ENCODE measurements around the gene FAM167B.

Gene FAM167B

DNA sequence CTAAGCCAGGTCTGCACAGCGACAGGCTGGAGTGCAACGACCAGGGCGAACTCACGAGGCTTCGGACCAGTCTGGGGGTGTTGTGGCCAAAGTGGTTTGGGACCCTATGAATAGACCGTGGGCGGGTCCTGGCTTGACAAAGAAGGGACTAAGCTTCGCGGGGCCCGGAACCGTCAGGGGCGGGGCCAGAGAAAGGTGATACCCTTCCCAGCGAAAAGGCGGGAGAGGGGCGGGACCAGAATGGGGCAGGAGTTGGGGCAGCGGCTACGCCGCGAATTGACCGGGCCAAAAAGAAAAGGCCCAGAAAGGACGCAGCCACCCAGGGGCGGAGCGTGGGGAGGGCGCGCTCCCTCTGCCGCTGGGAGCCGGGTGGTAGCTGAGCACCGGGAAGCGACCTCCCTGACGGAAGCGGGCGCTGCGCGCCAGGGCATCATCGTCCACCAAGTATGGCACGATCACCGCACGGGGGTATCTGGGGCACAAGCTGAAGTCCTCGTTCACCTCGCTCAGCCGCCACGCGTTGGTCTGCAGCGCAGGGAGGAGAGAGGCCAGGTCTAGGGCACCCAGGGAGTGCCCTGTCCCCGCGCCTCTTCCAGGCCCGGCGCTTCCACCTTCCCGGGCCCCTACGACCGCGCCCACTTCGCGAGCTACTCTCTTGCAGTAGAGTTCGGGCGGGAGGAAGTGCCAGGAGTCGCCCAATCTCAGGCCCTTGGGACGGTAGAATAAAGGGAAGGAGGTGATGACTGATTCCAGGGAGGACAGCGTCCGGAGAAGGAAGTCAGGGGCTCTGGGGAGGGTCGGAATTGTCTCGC lies 6.7 kb upstream of the FAM167B start:
- no peaks in the 10 kb centered on the region for H3K27me3 ChIP-seq (ENCODE audit: insufficient read depth, low read length, poor library complexity)
- no peak overlapping the region for H4K5ac ChIP-seq (ENCODE audit: low read length)
- H3K79me2 ChIP-seq (ENCODE audit: control insufficient read depth, insufficient read depth, low read length), result no peaks in the 10 kb centered on the region
- H3K4me1 ChIP-seq (ENCODE audit: control insufficient read depth, low read depth, low read length), result no peaks in the 10 kb centered on the region
- H3K79me1 ChIP-seq (ENCODE audit: low read length), result no peaks in the 10 kb centered on the region
- peak; percentile 91 for DNase-seq
- peak overlapping the region; percentile 90 for H3K9ac ChIP-seq (ENCODE audit: low read length)
- peak overlapping the region; percentile 47 for H3K27ac ChIP-seq (ENCODE audit: low read depth, low read length)
- peak overlapping the region; percentile 53 for H3K18ac ChIP-seq (ENCODE audit: low read length)
- H3K4me3 ChIP-seq (ENCODE audit: low read length), result peak overlapping the region; percentile 70
- peak overlapping the region; percentile 11 for H3K4ac ChIP-seq (ENCODE audit: low read depth, low read length)
- H3K23ac ChIP-seq (ENCODE audit: low read length), result peak overlapping the region; percentile 37
- H3K4me2 ChIP-seq (ENCODE audit: low read length), result peak overlapping the region; percentile 98
- H2BK5ac ChIP-seq (ENCODE audit: low read length), result peak overlapping the region; percentile 10
- peak overlapping the region; percentile 98 for H3K56ac ChIP-seq (ENCODE audit: low read length)
- no peaks in the 10 kb centered on the region for H3K36me3 ChIP-seq (ENCODE audit: control insufficient read depth, insufficient read depth, low read length)
- no CpG with 5 or more reads among the region's 62 CpGs for WGBS (ENCODE audit: extremely low coverage, insufficient coverage, low lambda C conversion rate)
- H2AK5ac ChIP-seq (ENCODE audit: low read length), result no peak overlapping the region
- H2BK15ac ChIP-seq (replicated peaks; ENCODE audit: low read depth), result no peak overlapping the region
- H2BK120ac ChIP-seq (ENCODE audit: low read depth, low read length), result no peak overlapping the region
- no peak overlapping the region for H4K8ac ChIP-seq (ENCODE audit: low read depth, low read length)

DNA sequence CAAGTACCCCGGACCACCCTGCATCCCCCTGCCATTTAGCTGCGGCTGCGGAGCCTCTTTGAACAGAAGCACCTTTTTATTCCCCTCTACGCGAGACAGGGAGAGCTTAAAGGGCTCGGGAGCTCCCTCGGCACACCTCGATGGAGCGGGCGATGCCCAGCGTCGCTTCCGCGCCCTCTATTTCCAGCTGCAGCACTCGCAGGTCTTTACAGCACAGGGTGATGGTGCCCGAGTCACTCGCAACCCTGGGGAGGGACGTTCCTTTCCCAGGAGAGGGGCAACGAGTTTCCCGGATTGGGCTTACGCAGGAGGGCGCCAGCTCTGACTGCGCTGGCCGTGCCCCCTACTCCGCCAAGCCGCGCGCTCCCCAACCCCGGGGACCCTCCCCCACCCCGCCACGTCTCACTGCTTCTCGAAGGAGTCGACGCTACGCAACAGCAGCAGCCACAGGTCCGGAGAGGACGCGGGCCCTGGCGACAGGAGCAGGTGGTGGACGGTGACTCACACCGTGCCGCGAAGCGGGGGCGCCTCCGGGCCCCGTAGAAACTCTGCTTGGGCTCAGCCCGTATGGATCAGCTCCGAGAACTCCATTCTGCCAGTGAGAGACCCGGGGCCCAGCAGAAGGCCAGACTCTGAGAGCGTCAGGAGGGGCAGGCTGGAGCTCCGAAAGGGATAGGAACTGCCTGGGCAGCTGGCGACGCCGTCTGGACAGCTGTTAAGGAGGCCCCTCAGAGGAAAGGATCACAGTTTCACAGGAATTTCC lies 5.8 kb upstream of the FAM167B start:
- no CpG with 5 or more reads among the region's 55 CpGs for whole genome bisulfite sequencing (ENCODE audit: extremely low coverage, insufficient coverage, low lambda C conversion rate)
- Histone ChIP-seq H3K9ac (ENCODE audit: low read length) (peak overlapping the region; percentile 90), H2AK5ac (ENCODE audit: low read length) (no peak overlapping the region), H3K4ac (ENCODE audit: low read depth, low read length) (peak overlapping the region; percentile 11), H3K79me1 (ENCODE audit: low read length) (no peaks in the 10 kb centered on the region), H3K56ac (ENCODE audit: low read length) (peak overlapping the region; percentile 98), H2BK5ac (ENCODE audit: low read length) (no peak overlapping the region), H3K79me2 (ENCODE audit: control insufficient read depth, insufficient read depth, low read length) (no peaks in the 10 kb centered on the region), H2BK120ac (ENCODE audit: low read depth, low read length) (no peak overlapping the region), H3K27me3 (ENCODE audit: insufficient read depth, low read length, poor library complexity) (no peaks in the 10 kb centered on the region), H3K18ac (ENCODE audit: low read length) (peak overlapping the region; percentile 11), H4K8ac (ENCODE audit: low read depth, low read length) (no peak overlapping the region), H3K36me3 (ENCODE audit: control insufficient read depth, insufficient read depth, low read length) (no peaks in the 10 kb centered on the region), H3K27ac (ENCODE audit: low read depth, low read length) (peak overlapping the region; percentile 34), H2BK15ac (replicated peaks; ENCODE audit: low read depth) (no peak overlapping the region), H3K4me2 (ENCODE audit: low read length) (peak overlapping the region; percentile 94), H3K23ac (ENCODE audit: low read length) (no peak overlapping the region), H3K4me1 (ENCODE audit: control insufficient read depth, low read depth, low read length) (no peaks in the 10 kb centered on the region), H3K4me3 (ENCODE audit: low read length) (peak overlapping the region; percentile 70), H4K5ac (ENCODE audit: low read length) (no peak overlapping the region)
- DNase-seq, result peak; percentile 75

DNA sequence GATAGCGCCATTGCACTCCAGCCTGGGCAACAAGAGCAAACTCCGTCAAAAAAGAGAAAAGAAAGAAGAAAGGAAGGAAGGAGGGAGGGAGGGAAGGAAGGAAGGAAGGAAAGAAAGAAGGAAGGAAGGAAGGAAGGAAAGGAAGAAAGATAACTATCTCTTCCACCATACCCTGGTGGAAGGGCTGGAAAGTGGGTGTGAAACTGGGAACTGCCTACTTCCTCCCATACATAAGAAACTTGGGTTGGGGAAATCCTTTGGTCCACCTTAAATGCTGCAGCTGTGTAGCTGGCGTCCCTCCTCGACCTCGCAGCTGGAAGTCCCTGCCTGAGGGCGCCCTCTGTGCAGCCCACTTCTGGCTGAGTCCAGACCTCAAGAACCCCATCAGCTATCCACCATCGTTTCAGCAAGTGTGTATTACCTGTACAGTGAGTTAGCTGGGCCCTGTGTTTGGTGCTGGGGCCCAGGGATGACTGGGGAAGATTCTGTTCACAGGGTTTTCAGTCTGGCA lies 4.6 kb upstream of the FAM167B start:
- no CpG with 5 or more reads among the region's 7 CpGs for WGBS (ENCODE audit: extremely low coverage, insufficient coverage, low lambda C conversion rate)
- H2BK120ac ChIP-seq (ENCODE audit: low read depth, low read length), result no peak overlapping the region
- no peak overlapping the region for H2AK5ac ChIP-seq (ENCODE audit: low read length)
- H4K5ac ChIP-seq (ENCODE audit: low read length), result no peak overlapping the region
- H3K4me1 ChIP-seq (ENCODE audit: control insufficient read depth, low read depth, low read length), result no peaks in the 10 kb centered on the region
- H3K18ac ChIP-seq (ENCODE audit: low read length), result no peak overlapping the region
- no peak for DNase-seq
- no peak overlapping the region for H3K23ac ChIP-seq (ENCODE audit: low read length)
- no peak overlapping the region for H3K4me3 ChIP-seq (ENCODE audit: low read length)
- no peaks in the 10 kb centered on the region for H3K36me3 ChIP-seq (ENCODE audit: control insufficient read depth, insufficient read depth, low read length)
- no peaks in the 10 kb centered on the region for H3K79me2 ChIP-seq (ENCODE audit: control insufficient read depth, insufficient read depth, low read length)
- no peak overlapping the region for H3K4ac ChIP-seq (ENCODE audit: low read depth, low read length)
- no peak overlapping the region for H4K8ac ChIP-seq (ENCODE audit: low read depth, low read length)
- no peaks in the 10 kb centered on the region for H3K27me3 ChIP-seq (ENCODE audit: insufficient read depth, low read length, poor library complexity)
- H3K79me1 ChIP-seq (ENCODE audit: low read length), result no peaks in the 10 kb centered on the region
- H3K4me2 ChIP-seq (ENCODE audit: low read length), result no peak overlapping the region
- no peak overlapping the region for H3K9ac ChIP-seq (ENCODE audit: low read length)
- H2BK5ac ChIP-seq (ENCODE audit: low read length), result no peak overlapping the region
- H2BK15ac ChIP-seq (replicated peaks; ENCODE audit: low read depth), result no peak overlapping the region
- H3K27ac ChIP-seq (ENCODE audit: low read depth, low read length), result no peak overlapping the region
- peak overlapping the region; percentile 25 for H3K56ac ChIP-seq (ENCODE audit: low read length)

DNA sequence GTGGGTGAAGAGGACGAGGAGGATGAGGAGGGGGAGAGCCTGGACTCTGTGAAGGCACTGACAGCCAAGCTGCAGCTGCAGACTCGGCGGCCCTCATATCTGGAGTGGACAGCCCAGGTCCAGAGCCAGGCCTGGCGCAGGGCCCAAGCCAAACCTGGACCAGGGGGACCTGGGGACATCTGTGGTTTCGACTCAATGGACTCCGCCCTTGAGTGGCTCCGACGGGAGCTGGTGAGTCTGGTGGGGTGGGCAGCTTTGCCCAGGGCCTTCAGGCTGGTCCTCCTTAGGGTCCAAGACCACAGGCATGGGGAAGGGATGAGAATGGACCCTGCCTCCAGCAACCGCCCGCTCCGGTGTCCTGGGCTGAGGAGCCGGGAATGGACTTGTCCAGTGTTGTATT lies 430 bp downstream of the FAM167B start:
- no peak overlapping the region for H3K4ac ChIP-seq (ENCODE audit: low read depth, low read length)
- H3K79me2 ChIP-seq (ENCODE audit: control insufficient read depth, insufficient read depth, low read length), result no peaks in the 10 kb centered on the region
- H3K4me1 ChIP-seq (ENCODE audit: control insufficient read depth, low read depth, low read length), result peaks cover 1% of the 10 kb centered on the region
- H3K36me3 ChIP-seq (ENCODE audit: control insufficient read depth, insufficient read depth, low read length), result no peaks in the 10 kb centered on the region
- H3K27ac ChIP-seq (ENCODE audit: low read depth, low read length), result no peak overlapping the region
- H3K4me3 ChIP-seq (ENCODE audit: low read length), result no peak overlapping the region
- no peak overlapping the region for H3K23ac ChIP-seq (ENCODE audit: low read length)
- DNase-seq, result no peak
- no peaks in the 10 kb centered on the region for H3K27me3 ChIP-seq (ENCODE audit: insufficient read depth, low read length, poor library complexity)
- no peak overlapping the region for H2BK120ac ChIP-seq (ENCODE audit: low read depth, low read length)
- no peak overlapping the region for H3K56ac ChIP-seq (ENCODE audit: low read length)
- no peak overlapping the region for H3K9ac ChIP-seq (ENCODE audit: low read length)
- no peak overlapping the region for H3K4me2 ChIP-seq (ENCODE audit: low read length)
- no CpG with 5 or more reads among the region's 12 CpGs for WGBS (ENCODE audit: extremely low coverage, insufficient coverage, low lambda C conversion rate)
- no peak overlapping the region for H4K8ac ChIP-seq (ENCODE audit: low read depth, low read length)
- H4K5ac ChIP-seq (ENCODE audit: low read length), result no peak overlapping the region
- no peaks in the 10 kb centered on the region for H3K79me1 ChIP-seq (ENCODE audit: low read length)
- no peak overlapping the region for H2BK5ac ChIP-seq (ENCODE audit: low read length)
- no peak overlapping the region for H2BK15ac ChIP-seq (replicated peaks; ENCODE audit: low read depth)
- no peak overlapping the region for H3K18ac ChIP-seq (ENCODE audit: low read length)
- no peak overlapping the region for H2AK5ac ChIP-seq (ENCODE audit: low read length)

DNA sequence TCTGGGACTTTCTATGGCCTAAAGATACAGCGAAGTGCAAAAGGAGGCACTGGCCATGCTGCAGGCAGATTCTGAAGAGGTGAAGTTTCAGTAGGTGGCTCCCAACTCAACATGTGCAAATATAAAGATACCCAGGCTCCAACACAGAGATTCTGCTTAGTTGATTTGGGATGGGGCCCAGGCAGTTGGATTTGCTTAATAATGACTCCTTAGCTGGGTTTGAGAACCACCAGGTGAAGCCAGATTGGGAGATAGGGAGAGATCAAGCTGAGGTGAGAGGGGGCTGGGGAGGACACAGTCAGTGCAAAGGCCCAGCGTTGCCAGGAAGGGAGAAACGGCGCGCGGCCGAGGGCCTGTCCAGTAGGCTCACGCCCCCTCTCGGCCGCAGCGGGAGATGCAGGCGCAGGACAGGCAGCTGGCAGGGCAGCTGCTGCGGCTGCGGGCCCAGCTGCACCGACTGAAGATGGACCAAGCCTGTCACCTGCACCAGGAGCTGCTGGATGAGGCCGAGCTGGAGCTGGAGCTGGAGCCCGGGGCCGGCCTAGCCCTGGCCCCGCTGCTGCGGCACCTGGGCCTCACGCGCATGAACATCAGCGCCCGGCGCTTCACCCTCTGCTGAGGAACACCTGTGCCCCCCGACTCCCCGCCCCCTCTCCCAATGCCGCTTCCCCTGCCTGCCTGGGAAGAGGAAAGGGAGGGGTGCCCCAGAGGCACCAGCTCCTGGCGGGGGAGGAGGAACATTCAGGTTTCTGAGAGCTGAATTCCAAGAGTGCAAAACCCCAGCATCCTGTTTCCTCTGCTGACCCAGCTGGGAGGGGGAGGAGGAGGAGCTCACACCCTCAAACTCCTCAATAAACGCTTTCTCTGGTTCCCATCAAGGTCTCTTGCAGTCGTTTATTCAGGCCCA lies 1.2 kb downstream of the FAM167B start:
- H3K27ac ChIP-seq (ENCODE audit: low read depth, low read length), result no peak overlapping the region
- no peak overlapping the region for H2BK5ac ChIP-seq (ENCODE audit: low read length)
- H3K4me1 ChIP-seq (ENCODE audit: control insufficient read depth, low read depth, low read length), result peaks cover 1% of the 10 kb centered on the region
- no peak overlapping the region for H2AK5ac ChIP-seq (ENCODE audit: low read length)
- no peaks in the 10 kb centered on the region for H3K27me3 ChIP-seq (ENCODE audit: insufficient read depth, low read length, poor library complexity)
- DNase-seq, result peak; percentile 91
- peak overlapping the region; percentile 46 for H3K4me2 ChIP-seq (ENCODE audit: low read length)
- no peak overlapping the region for H3K4ac ChIP-seq (ENCODE audit: low read depth, low read length)
- H3K18ac ChIP-seq (ENCODE audit: low read length), result no peak overlapping the region
- H3K79me2 ChIP-seq (ENCODE audit: control insufficient read depth, insufficient read depth, low read length), result no peaks in the 10 kb centered on the region
- H2BK120ac ChIP-seq (ENCODE audit: low read depth, low read length), result no peak overlapping the region
- no peak overlapping the region for H4K5ac ChIP-seq (ENCODE audit: low read length)
- H3K9ac ChIP-seq (ENCODE audit: low read length), result no peak overlapping the region
- H3K23ac ChIP-seq (ENCODE audit: low read length), result no peak overlapping the region
- WGBS (ENCODE audit: extremely low coverage, insufficient coverage, low lambda C conversion rate), result no CpG with 5 or more reads among the region's 31 CpGs
- no peak overlapping the region for H4K8ac ChIP-seq (ENCODE audit: low read depth, low read length)
- H3K4me3 ChIP-seq (ENCODE audit: low read length), result no peak overlapping the region
- H2BK15ac ChIP-seq (replicated peaks; ENCODE audit: low read depth), result no peak overlapping the region
- H3K56ac ChIP-seq (ENCODE audit: low read length), result peak overlapping the region; percentile 25
- no peaks in the 10 kb centered on the region for H3K79me1 ChIP-seq (ENCODE audit: low read length)
- H3K36me3 ChIP-seq (ENCODE audit: control insufficient read depth, insufficient read depth, low read length), result no peaks in the 10 kb centered on the region

Measured in mesendoderm (in vitro differentiated cells).